Fibroblast of the conjunctiva (primary cell): Measurements from ENCODE around the gene KDM3A.

Source experiments
- DNase-seq: peaks from one replicate; pipeline ENCODE4 v3.0.0-alpha.2; 2010; ENCODE audit warnings: low read depth

KDM3A gene

GRCh38 chr2:86520153-86520552, 79.0 kb downstream of the KDM3A start:
- DNase-seq, result no peak

- no peak for DNase-seq
These were observed 80.8 kb downstream of the KDM3A start for GRCh38 chr2:86521922-86522321.

GRCh38 chr2:86522711-86523110, 81.5 kb downstream of the KDM3A start:
- no peak for DNase-seq

- no peak for DNase-seq
These were observed 82.3 kb downstream of the KDM3A start for GRCh38 chr2:86523491-86523890.

GRCh38 chr2:86525421-86526340, 84.5 kb downstream of the KDM3A start:
- DNase-seq, result no peak

- no peak for DNase-seq
These were observed 92.4 kb downstream of the KDM3A start for GRCh38 chr2:86533589-86533988.

GRCh38 chr2:86541334-86541733, 100.2 kb downstream of the KDM3A start:
- DNase-seq, result no peak
